Liver (tissue), 9 donors: Measurements from ENCODE around the gene OR5A2. TPM values are rescaled to one million over a fixed set of nuclear protein-coding genes. Genes with fewer than 3 reads are reported as not detected.

Experiments used
- DNase-seq: peaks from one replicate; pipeline ENCODE4 v3.0.0-alpha.2; 2017; ENCODE audit warnings: low spot score
- H3K27ac ChIP-seq, 2 donors: one replicate each; pipeline ENCODE4 v1.7.0; 2013; ENCODE audit warnings: inconsistent platforms in 2 of 2, low read length in 2 of 2, control low read depth in 1 of 2, low read depth in 1 of 2, mild to moderate bottlenecking in 1 of 2
- H3K27me3 ChIP-seq, 4 donors: one replicate each; pipeline versions ENCODE4 v1.6.1 to v1.7.0; 2013; ENCODE audit warnings: low read length in 3 of 4, inconsistent platforms in 1 of 4, mild to moderate bottlenecking in 1 of 4, moderate library complexity in 1 of 4; ENCODE audit not compliant: control insufficient read depth in 4 of 4, insufficient read depth in 4 of 4
- H3K36me3 ChIP-seq, 4 donors: one replicate each; pipeline versions ENCODE4 v1.6.1 to v1.7.0; 2013; ENCODE audit warnings: low read length in 3 of 4, mild to moderate bottlenecking in 3 of 4, low read depth in 1 of 4, moderate library complexity in 1 of 4; ENCODE audit not compliant: control insufficient read depth in 4 of 4, insufficient read depth in 3 of 4
- H3K4me1 ChIP-seq, 4 donors: one replicate each; pipeline versions ENCODE4 v1.6.1 to v1.7.0; 2013; ENCODE audit warnings: low read length in 3 of 4, mild to moderate bottlenecking in 3 of 4, moderate library complexity in 1 of 4; ENCODE audit not compliant: control insufficient read depth in 4 of 4, insufficient read depth in 4 of 4
- H3K4me3 ChIP-seq, 3 donors: one replicate each; pipeline versions ENCODE4 v1.6.1 to v1.7.0; 2013; ENCODE audit warnings: low read length in 3 of 3, control low read depth in 1 of 3, low read depth in 1 of 3, mild to moderate bottlenecking in 1 of 3
- H3K9ac ChIP-seq, 2 donors: one replicate each; pipeline ENCODE4 v1.7.0; 2013; ENCODE audit warnings: low read length in 2 of 2, mild to moderate bottlenecking in 2 of 2, moderate library complexity in 2 of 2, control low read depth in 1 of 2, low read depth in 1 of 2
- H3K9me3 ChIP-seq, 4 donors: one replicate each; pipeline versions ENCODE4 v1.6.1 to v1.7.0; 2013; ENCODE audit warnings: low read length in 3 of 4; ENCODE audit not compliant: control insufficient read depth in 4 of 4
- ATF3 ChIP-seq: IDR thresholded peaks from 2 replicates; pipeline ENCODE4 v1.6.1; 2016; ENCODE audit warnings: antibody characterized with exemption
- CTCF ChIP-seq: fragments of 150-350 bp; IDR thresholded peaks from 2 replicates; pipeline ENCODE4 v1.5.1; 2017; ENCODE audit warnings: improper control_type of control experiment, low read depth, low read length; ENCODE audit not compliant: missing input control
- EGR1 ChIP-seq, 2 donors: IDR thresholded peaks; 2 replicates each; pipeline ENCODE4 v1.6.1; 2016 to 2018; ENCODE audit warnings: antibody characterized with exemption in 2 of 2, low read depth in 2 of 2
- GABPA ChIP-seq, 2 donors: IDR thresholded peaks in 1 of 2; conservative IDR thresholded peaks in 1 of 2; 2 replicates each; pipeline ENCODE4 v1.6.1; 2016; ENCODE audit warnings: antibody characterized with exemption in 2 of 2, mild to moderate bottlenecking in 1 of 2, moderate library complexity in 1 of 2
- HNF4G ChIP-seq: IDR thresholded peaks from 2 replicates; pipeline ENCODE4 v1.6.1; 2016; ENCODE audit warnings: antibody characterized with exemption
- JUND ChIP-seq, 2 donors: IDR thresholded peaks; 2 replicates each; pipeline ENCODE4 v1.6.1; 2016; ENCODE audit warnings: antibody characterized with exemption in 2 of 2
- MAX ChIP-seq: IDR thresholded peaks from 2 replicates; pipeline ENCODE4 v1.6.1; 2016; ENCODE audit warnings: antibody characterized with exemption
- RAD21 ChIP-seq, 2 donors: IDR thresholded peaks; 2 replicates each; pipeline ENCODE4 v1.6.1; 2016; ENCODE audit warnings: antibody characterized with exemption in 2 of 2, mild to moderate bottlenecking in 2 of 2
- REST ChIP-seq: IDR thresholded peaks from 2 replicates; pipeline ENCODE4 v1.6.1; 2016; ENCODE audit warnings: antibody characterized with exemption, mild to moderate bottlenecking
- TAF1 ChIP-seq: conservative IDR thresholded peaks from 2 replicates; pipeline ENCODE4 v1.6.1; 2016; ENCODE audit warnings: antibody characterized with exemption, mild to moderate bottlenecking
- ZBTB33 ChIP-seq: IDR thresholded peaks from 2 replicates; pipeline ENCODE4 v1.6.1; 2016; ENCODE audit warnings: antibody characterized with exemption
- WGBS: extraction: QIAGEN DNeasy Blood & Tissue Kit; methylation state at CpG from one replicate; pipeline ENCODE4 v1.1.7; 2013; 5-methylcytosine and 5-hydroxymethylcytosine counted together
- polyA plus RNA-seq, 2 donors: library from polyadenylated mRNA; stranded (reverse) in 1 of 2; unstranded in 1 of 2; fragments of 200-250 nt in 1 of 2; fragments of >200 nt in 1 of 2; fragmentation: Nextera tagmentation in 1 of 2; extraction: Ambion mirVana in 1 of 2; gene quantifications; one replicate each; pipeline versions ENCODE4 v1.2.1 to v1.2.3, GENCODE V29; 2013 to 2015
- total RNA-seq, 2 donors: library from RNA; depleted of rRNA; stranded (reverse); fragments of >200 nt; gene quantifications; one replicate each; pipeline ENCODE4 v1.2.3, GENCODE V29; 2014
- donor health status: healthy.
- donor health status: healthy.
- donor health status: healthy.
- donor health status: healthy.
- donor health status: healthy.

The OR5A2 gene
- total and polyA plus RNA-seq, 4 donors = not detected

GRCh38 chr11:59403546-59403945, 22.7 kb downstream of the OR5A2 start:
- TF ChIP-seq HNF4G (no peak), ATF3 (no peak), TAF1 (no peak), RAD21 (IDR thresholded peaks at IDR 0.05) (no peak), REST (no peak), EGR1 (IDR thresholded peaks at IDR 0.05; ENCODE audit: low read depth in 2 of 2) (no peak), JUND (IDR thresholded peaks at IDR 0.05) (no peak), MAX (no peak)
- H3K27ac ChIP-seq = no peak overlapping the region
- no peak for DNase-seq
- no peaks in the 10 kb centered on the region for H3K36me3 ChIP-seq
- no peaks in the 10 kb centered on the region for H3K27me3 ChIP-seq
- H3K4me1 ChIP-seq = peaks cover 0 to 16% (median 14%) of the 10 kb centered on the region in 4 donors
- H3K9ac ChIP-seq = no peak overlapping the region
- H3K4me3 ChIP-seq = no peak overlapping the region
- no peaks in the 10 kb centered on the region for H3K9me3 ChIP-seq

GRCh38 chr11:59401262-59401552, 25.0 kb downstream of the OR5A2 start:
- no peak for DNase-seq
- WGBS = 68% methylated on average over 2 of the region's 2 CpGs
- TF ChIP-seq GABPA (IDR thresholded peaks at IDR 0.05 in 1 of 2, conservative IDR thresholded peaks at IDR 0.05 in 1 of 2) (no peak), CTCF (peak; percentile 24), RAD21 (IDR thresholded peaks at IDR 0.05) (peak in 1 of 2 donors; percentile 32), JUND (IDR thresholded peaks at IDR 0.05) (no peak), ZBTB33 (no peak)
- Histone ChIP-seq H3K9me3 (no peaks in the 10 kb centered on the region), H3K27ac (peak overlapping the region in 1 of 2 donors; percentile 80), H3K4me1 (peaks cover 0 to 16% (median 14%) of the 10 kb centered on the region in 4 donors), H3K36me3 (no peaks in the 10 kb centered on the region), H3K9ac (no peak overlapping the region), H3K4me3 (no peak overlapping the region), H3K27me3 (no peaks in the 10 kb centered on the region)
